HG02610 (cell line): Measurements from ENCODE around the gene DMRTC2.
A peak's percentile ranks its signal among the peaks of the same experiment; 100 is the strongest.

Experiments
- ATAC-seq: cut with Tn5 transposase; IDR thresholded peaks from one replicate; pipeline ENCODE4 v1.9.1; 2021; ENCODE audit warnings: mild to moderate bottlenecking, moderate library complexity; ENCODE audit not compliant: unreplicated experiment

DMRTC2 gene

GRCh38 chr19:41845051-41845590 is 279 bp downstream of the DMRTC2 start:
- ATAC-seq: no peak

- ATAC-seq: no peak
These were observed 2.7 kb downstream of the DMRTC2 start for GRCh38 chr19:41847351-41848105.

- no peak for ATAC-seq
These were observed 3.8 kb downstream of the DMRTC2 start for GRCh38 chr19:41848666-41849065.

- ATAC-seq: no peak
These were observed 4.2 kb downstream of the DMRTC2 start for GRCh38 chr19:41849067-41849466.

- ATAC-seq: no peak
These were observed 5.5 kb downstream of the DMRTC2 start for GRCh38 chr19:41850381-41850780.

- no peak for ATAC-seq
These were observed 6.6 kb downstream of the DMRTC2 start for GRCh38 chr19:41851456-41851855.

GRCh38 chr19:41853344-41853743 is 8.5 kb downstream of the DMRTC2 start:
- ATAC-seq: no peak

GRCh38 chr19:41853768-41854167 is 8.9 kb downstream of the DMRTC2 start:
- no peak for ATAC-seq

- ATAC-seq: no peak
These were observed 14.4 kb downstream of the DMRTC2 start for GRCh38 chr19:41859213-41859617.

GRCh38 chr19:41859618-41860418 is 15.0 kb downstream of the DMRTC2 start, which contains the start of gene RPS19:
TSS of gene RPS19 (plus strand) at chr19:41860255. CDS start at chr19:41860775, 520 bp downstream.
- peak; percentile 70 for ATAC-seq

- no peak for ATAC-seq
These were observed 15.7 kb downstream of the DMRTC2 start for GRCh38 chr19:41860419-41861115.

GRCh38 chr19:41861116-41861768 is 16.4 kb downstream of the DMRTC2 start:
- no peak for ATAC-seq

- no peak for ATAC-seq
These were observed 17.0 kb downstream of the DMRTC2 start for GRCh38 chr19:41861846-41862245.

GRCh38 chr19:41862445-41862986 is 17.7 kb downstream of the DMRTC2 start:
- ATAC-seq: no peak

GRCh38 chr19:41863209-41863931 is 18.5 kb downstream of the DMRTC2 start:
- no peak for ATAC-seq

- ATAC-seq: no peak
These were observed 19.5 kb downstream of the DMRTC2 start for GRCh38 chr19:41864374-41864773.

GRCh38 chr19:41866284-41866683 is 21.4 kb downstream of the DMRTC2 start:
- no peak for ATAC-seq

GRCh38 chr19:41868120-41868988 is 23.5 kb downstream of the DMRTC2 start:
- ATAC-seq: no peak

GRCh38 chr19:41868989-41869300 is 24.1 kb downstream of the DMRTC2 start:
- no peak for ATAC-seq
